GM21825 (cell line): ENCODE measurements around the gene OR8K3.

ENCODE experiments used
- ATAC-seq: cut with Tn5 transposase; IDR thresholded peaks from one replicate; pipeline ENCODE4 v1.9.1; 2021; ENCODE audit warnings: mild to moderate bottlenecking, moderate library complexity; ENCODE audit not compliant: unreplicated experiment

The OR8K3 gene

DNA sequence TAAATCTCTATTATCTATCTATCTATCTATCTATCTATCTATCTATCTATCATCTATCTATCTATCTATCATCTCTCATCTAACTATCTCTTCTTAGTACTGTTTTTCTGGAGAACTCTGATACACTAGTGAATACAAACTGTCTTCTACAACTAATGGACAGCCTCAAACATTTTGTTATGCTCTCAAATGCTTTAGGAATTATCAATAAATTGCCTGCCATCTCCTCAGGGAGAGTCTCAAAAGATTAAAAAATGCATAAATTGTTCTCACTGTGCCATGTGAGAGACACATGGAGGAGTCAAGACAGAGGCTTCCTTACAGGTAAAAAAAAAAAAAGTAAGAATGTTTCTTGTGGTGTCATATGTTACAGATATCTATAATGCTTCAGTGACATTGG, at the start of gene OR8K3:
OR8K3 (plus strand) TSS at position 301 of the 400 bp plus-strand sequence. CDS start 3,163 bp downstream, outside the sequence.
- no peak for ATAC-seq

DNA sequence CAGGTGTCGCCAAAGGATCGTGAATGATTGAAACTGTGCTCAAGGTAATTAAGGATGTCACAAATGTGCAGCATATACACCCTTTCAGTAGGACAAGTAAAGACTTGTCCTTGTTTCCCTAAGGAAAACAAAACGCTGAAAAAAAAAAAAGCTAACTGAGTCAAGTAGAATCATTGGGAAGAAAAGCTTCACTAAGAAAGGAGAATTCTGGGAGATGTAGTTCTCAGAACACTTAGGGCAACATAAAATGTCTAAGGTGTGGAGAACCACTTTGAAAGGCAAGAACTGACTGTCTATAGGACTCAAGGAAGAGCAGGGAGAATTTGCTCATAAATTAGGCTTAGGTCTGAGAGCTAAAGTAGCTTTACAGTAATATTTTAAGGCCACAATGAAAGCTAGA, 43.9 kb upstream of the OR8K3 start:
- ATAC-seq, result no peak

DNA sequence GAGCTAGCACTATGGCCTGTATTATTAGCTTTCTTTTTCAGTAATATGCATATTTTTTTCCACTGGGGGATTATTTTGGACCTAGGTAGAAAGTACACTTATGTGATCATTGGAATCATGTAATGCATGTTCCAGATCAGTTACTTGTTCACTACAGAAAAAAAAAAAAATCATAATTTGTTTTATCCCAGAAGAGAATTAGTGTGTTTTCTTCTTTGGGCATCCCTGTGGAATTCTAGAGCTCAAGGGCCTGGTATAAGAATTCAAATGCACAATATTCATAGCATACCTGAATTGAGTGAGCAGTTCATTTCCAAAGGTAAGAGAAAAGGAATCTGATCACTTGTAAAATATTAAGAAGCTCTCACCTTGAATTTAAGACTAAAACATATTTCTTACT, 41.1 kb upstream of the OR8K3 start, which contains the start of gene OR5T1:
OR5T1 (plus strand) TSS at position 301 of the 400 bp plus-strand sequence. CDS start 1,485 bp downstream, outside the sequence.
- ATAC-seq, result no peak

GRCh38 chr11:56292154-56292553, 22.8 kb upstream of the OR8K3 start, which contains the start of gene OR8H1:
Gene OR8H1, minus strand, starts transcription at chr11:56292254. Its CDS starts 1,192 bp downstream, at chr11:56291062.
- ATAC-seq, result no peak

DNA sequence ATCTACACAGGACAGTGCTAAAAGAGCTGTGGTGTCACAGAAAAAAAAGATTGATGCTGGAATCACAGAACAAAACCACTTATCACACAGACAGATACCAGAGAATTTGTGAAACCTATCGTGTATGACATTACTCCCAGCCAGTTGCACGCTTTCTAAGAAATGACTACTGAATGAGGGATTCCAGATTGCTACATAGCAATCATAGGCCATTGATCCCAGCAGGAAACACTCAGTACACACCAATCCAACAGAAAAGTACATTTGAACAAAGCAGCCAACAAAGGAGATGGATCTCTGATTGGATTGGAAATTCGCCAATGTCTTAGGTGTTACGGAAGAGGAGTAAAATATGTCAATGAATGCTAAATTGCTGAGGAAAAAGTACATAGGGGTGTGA, 18.0 kb upstream of the OR8K3 start:
- ATAC-seq, result no peak

GRCh38 chr11:56307836-56308235, 7.1 kb upstream of the OR8K3 start:
- no peak for ATAC-seq

DNA sequence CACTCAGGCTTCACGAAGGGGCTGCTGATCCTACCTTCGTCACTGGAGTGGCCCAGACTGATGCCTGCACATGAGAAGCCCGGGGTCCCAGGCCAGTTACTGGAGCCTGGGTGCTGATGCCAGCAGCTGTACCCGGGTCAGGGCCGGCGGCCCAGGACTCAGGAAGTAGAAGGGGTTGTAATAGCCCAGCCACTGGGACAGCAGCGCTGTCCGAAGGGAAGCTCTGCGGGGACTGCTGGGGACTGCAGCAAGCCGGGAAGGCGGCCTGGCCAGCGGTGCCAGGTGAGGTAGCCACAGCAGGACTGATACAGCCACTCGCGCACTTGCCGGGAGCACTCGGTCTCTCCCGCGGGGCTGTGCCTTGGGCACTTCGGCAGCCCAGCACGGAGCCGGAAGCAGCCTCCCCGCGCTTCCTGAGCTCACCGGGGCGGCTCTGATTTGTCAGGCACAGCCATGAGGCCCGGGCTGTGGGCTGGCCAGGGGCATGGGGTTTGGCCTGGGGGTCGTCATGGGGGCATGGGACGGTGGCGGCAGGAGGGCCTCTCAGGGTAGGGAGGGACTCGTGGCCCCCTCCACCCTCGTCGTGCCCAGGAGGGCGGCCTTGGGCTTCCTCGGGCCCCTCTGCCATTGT, 17.0 kb downstream of the OR8K3 start:
- ATAC-seq, result no peak

DNA sequence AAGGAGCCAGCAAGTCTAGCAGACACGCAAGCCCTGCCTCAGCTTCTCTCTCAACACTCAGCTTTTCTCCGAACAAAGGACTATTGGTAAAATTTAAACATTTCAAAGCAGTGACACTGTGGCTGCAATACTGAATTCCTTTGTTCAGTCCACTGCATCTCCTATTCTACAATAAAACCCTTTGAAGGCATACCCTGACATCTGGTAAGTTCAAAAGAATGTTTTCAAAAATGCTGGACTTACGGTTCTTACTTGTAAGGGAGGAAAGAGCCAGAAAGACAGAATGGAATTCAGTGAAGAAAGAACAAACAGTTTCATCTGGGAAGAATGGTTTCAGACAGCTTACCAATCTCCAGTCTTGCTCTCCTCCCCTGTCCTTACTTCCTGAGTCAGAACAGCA, 18.2 kb downstream of the OR8K3 start:
- no peak for ATAC-seq

GRCh38 chr11:56340289-56340688, 25.3 kb downstream of the OR8K3 start:
- no peak for ATAC-seq

GRCh38 chr11:56345739-56346138, 30.8 kb downstream of the OR8K3 start, which contains the start of gene OR8K1:
Gene OR8K1, plus strand, starts transcription at chr11:56346039. Its CDS starts 0 bp downstream, at chr11:56346039.
- no peak for ATAC-seq

DNA sequence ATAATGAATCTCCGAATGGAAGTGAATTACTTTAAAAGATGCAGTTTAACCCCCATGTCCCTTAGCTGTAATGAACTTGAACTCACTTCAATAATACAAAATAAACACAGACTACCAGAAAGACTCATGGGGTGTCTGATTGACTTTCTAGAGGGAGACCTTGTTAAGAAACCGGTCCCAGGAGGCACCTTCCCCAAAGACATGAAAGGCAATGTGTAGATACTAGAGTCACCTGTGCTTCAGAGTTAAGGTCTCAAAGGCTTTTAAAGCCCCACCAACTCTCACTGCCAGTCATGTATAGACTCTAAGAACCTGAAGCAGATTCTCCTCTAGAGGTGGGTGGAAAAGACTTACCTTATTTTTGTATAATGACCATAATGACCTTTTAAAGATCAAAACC, 39.0 kb downstream of the OR8K3 start, which contains the start of gene OR8J1:
OR8J1 (plus strand) TSS at position 301 of the 400 bp plus-strand sequence. CDS start 5,956 bp downstream, outside the sequence.
- no peak for ATAC-seq
